Inflammatory macrophage treated with lipopolysaccharide for 4 hours (primary cell): ENCODE results near the gene GOLGA3.
"Not testable (repeated sequence)": the region's sequence is repeated elsewhere in the genome, so short reads cannot be mapped to it uniquely, and the experiment has no call there.

Source experiments
- DNase-seq: peaks from one replicate; pipeline ENCODE4 v3.0.0-alpha.2; 2020

The GOLGA3 gene

DNA sequence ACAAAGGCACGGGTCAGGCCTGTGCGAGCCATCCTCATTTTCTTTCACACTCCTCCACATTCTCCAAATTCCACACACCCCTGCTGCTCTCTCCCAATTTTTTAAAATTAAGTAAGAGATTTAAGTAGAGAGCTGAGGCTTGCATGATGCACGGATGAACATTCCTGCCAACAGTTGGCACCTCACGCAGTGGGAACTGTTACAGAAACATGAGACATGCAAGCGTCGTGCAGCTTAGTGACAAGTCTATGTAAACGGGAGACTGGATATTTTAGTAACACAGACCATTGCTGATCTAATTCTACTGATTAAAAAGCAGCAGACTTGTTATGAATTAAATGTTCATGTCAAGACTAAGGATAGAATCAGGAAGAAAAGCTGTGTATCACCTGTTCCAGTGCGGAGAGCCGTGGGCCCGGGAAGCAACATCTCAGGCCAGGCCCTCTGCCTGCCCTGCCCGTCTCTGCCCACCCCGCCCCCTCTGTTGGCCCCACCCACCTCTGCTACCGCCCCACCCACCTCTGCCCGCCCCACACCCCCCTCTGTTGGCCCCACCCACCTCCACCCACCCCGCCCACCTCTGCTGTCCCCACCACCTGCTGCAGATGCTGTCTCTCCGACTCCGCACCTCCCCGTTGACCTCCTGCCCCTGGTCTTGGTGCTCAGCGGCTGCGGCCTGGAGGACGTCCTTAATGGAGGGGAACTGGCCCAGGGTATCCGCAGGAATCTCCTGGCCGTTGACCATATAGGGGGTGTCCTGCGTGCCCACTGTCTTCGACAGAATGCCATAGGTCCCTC is 21.2 kb downstream of the GOLGA3 start:
- no peak for DNase-seq

DNA sequence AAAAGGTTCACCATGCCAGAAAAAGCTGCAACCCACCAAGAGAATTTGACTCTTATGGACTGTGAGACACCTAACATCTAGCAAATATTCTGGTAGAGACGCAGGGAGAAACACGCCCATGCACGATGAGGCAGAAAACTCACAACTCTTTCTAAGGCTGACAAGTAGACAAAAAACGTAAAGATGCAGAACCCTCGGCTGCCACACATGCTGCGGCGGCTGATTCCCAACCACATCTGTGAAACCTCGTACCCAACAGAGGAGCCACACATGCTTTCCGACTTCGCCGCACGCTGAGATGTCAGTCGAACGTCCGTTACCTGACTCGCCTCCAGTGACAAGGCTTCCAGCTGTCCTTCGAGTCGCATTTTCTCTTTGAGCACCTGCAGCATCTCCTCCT is 21.8 kb downstream of the GOLGA3 start:
- no peak for DNase-seq

DNA sequence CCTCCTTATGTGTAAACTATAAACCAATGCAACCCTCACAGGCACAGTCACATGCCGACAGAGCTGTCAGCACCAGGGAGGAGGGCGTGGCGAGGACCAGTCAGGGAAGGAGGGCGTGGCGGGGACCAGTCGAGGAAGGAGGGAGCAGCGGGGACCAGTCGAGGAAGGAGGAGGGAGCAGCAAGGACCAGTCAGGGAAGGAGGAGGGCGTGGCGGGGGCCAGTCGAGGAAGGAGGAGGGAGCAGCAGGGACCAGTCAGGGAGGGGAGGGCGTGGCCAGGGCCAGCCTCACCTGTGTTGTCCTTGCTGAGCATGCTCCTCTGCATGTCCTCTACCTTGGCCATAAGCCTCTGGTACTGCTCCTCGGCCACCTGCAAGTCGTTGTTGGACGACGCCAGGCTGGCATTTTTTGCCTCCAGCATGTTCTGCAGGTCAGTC is 24.2 kb downstream of the GOLGA3 start:
- DNase-seq = no peak

DNA sequence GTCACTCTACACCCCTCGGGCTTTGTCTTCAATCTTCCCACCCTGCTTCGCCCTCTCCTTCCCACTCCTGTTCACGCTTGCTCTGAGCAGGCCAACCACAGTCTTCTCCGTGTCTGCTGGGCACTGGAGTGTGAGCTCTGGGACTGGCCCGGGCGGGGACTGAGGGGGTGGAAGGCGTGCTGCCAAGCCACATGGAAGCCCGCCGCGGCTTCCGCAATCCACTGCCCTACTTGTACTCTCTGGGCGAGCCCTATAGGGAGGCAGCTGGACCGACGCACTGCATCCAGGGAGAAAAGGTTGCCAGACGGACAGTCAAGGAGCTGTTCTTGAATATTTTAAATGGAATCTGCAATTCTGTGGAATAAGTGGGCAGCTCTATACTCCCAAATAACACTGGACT is 24.8 kb downstream of the GOLGA3 start:
- no peak for DNase-seq

DNA sequence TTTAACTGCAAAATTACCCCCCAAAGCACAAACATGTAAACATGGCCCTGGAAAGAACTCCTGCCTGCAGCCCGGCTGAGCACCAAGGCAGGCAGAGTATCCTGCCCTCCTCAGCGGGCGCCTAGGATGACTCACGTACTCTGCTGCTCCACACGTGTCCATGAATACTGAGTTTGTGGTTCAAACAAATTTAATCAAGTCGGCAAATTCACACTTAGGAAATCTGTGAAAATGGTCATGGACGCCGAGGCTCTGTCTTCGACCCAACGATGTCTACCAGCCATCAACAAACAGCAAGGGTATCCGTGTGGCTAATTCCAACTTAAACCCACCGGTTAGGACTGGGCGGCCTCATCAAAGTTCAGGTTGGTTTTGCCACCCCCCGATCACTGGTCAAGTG is 25.5 kb downstream of the GOLGA3 start:
- DNase-seq = no peak

DNA sequence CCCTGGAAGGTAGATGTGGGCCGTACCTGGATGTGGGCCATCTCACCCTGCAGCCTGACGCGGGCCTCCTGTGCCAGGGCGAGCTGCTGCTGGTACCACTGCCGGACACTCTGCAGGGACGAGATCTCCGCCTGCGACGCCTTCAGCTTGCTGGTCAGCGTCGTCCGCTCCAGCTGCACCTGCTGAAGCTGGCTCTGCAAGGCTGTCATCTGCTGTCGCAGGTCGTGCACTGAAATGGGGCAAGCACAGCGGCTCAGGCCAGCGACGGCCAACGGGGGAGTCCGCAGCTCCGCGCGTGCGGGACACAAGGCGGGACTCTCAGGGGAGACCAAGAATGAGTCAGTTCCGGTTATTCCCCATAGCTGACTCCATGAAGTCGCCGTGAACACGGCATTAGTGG is 26.9 kb downstream of the GOLGA3 start:
- no peak for DNase-seq

DNA sequence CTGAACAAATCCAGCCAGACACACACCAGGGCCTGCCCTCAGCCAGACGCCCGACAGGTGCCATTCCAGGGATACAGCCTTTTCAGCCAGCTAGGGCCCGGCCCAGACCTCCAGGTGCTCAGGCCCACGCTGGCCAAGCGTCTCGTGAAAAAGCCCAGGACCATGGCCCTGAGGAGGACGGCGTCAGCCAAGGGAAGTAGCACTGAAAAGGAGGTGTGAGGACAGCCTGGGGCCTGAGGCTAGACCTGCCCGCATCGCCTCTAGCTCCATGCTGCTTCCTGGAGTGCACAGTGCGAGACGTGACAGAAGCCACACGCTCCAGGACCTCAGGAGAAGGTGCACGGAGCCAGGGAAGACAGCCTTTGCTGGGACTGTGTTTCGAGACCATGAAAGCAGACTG is 29.8 kb downstream of the GOLGA3 start:
- DNase-seq = no peak

DNA sequence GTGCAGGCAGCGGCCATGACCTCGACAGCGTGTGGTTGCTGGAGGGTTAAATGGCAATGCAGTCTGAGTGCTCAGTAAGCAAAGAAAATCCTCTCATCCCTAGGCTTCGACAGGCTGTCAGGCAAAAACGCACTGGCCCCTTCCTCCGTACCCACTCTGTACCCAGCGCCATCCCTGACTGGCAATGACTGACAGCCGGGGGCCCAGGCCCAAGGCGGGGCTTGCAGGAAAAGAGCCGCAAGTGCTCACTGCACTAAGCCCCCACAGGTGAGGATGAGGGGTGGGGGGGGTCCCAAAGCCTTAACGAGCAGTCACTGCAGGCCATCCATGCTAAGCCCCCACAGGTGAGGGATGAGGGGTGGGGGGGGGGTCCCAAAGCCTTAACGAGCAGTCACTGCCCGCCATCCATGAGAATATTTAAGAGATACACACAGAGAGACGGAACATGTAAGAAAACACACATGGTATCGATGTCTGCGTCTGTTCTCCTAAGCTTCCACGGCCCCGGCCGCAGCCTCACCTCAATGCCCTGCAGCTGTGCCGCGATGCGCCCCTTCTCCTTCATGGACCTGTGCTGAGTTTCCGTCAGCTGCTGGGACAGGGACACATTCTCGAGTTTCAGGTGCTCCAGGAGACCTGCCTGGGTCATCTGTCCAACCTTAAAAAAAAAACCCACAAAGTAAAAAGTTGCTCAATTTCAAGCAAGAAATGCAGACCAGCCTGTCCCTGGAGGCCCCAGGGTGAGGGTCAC is 30.7 kb downstream of the GOLGA3 start:
- DNase-seq = no peak

DNA sequence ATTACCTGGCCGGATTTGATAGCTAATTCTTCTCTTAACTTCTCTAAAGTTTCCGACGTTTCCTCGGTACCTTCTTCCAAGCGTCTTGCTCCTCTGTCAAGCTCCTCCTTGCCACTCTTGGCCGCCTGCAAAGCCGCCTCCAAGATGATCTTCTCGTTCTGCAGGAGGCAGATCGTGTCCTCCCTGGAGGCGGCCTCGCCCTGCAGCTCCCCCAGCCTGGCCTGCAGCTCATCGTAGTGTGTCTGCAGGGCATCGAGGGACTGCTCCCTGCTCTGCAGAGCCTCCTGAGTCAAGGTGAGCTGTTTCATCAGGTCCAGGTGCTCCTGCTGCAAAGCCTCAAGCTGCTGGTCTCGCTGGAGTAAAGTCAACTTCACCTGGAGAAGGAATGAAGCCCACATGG is 32.8 kb downstream of the GOLGA3 start:
- DNase-seq = no peak

DNA sequence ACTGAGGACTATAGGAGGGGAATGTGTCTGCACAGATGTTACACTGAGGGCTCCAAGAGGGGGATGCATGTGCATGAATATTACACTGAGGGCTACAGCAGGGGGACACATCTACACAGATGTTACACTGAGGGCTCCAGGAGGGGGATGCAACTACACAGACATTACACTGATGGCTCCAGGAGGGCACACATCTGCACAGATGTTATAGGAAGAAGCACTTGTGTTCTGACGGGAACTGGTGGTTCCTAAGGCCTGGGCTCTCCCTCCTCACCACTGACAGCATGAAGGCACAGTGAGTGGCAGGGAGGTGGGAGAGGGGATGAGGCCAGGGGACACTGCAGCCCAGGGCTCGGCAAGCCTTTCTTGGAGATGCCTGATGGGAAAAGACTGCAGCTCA is 36.7 kb downstream of the GOLGA3 start:
- DNase-seq = not testable (repeated sequence)

DNA sequence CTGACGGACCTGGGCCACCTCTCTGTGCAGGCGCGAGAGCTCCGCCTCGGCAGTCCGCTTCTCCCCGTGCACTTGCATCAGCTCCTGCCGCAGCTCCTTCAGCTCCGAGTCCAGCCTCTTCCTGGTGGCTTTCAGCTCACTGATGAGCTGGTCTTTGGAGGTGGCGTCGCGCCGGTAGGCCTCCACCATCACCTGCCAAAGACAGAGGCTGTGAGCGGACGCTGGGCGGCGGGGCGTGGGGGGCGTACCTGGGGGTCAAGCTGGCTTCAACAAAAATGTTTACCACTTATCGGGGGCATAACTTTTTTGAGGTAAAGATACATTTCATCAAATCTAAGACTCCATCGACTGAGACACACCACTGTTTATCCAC is 39.6 kb downstream of the GOLGA3 start:
- DNase-seq = no peak

DNA sequence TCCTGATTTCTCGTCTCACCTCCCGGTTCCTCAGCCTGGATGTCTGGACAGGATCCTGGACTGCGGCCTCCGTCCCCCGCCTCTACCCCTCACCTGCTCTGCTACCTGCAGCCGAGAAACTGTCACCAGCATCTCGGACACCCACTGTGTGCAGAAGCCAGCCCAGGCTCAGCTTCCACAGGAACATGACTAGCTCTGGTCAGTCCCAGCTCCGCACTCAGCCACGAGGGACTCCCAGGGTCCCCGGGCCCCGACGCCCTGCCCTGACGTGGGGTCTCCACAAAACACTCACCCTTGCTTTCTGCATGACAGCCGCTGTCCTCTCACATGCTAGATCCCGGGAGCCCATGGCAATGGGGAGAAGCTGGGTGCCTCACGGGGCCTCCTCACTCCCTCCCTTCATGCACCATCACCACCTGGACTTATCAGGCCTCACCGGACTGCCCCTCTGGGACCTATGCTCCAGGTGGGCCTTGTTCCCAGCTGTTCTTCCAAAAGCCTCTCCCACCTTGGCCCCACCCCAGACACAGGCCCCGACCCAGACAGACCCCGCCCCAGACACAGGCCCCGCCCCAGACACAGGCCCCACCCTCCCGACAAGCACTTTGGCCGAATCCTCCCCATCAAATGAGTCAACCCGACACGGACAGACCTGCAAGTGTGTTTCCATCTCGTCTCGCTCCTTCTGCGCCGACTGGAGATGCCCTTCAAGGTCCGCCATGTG is 40.1 kb downstream of the GOLGA3 start:
- DNase-seq = no peak

DNA sequence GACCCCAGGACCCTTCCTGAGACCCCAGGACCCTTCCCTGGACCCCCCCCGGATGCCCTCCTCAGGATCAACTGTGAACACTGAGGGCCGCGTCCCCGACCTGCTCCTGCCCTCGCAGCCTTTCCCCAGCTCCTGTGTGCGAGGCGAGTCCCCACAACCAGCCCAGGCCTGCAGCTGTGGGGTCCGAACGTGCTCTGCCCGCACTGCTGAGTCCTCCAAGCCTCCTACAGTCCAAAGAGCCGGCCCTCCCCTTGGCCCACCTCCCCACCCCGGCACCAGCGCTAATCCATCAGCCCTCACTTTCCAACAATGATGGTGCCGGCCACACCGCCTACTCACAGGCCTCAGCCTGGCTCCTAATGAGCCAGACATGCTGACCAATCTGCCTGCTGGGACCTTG is 40.8 kb downstream of the GOLGA3 start:
- no peak for DNase-seq

DNA sequence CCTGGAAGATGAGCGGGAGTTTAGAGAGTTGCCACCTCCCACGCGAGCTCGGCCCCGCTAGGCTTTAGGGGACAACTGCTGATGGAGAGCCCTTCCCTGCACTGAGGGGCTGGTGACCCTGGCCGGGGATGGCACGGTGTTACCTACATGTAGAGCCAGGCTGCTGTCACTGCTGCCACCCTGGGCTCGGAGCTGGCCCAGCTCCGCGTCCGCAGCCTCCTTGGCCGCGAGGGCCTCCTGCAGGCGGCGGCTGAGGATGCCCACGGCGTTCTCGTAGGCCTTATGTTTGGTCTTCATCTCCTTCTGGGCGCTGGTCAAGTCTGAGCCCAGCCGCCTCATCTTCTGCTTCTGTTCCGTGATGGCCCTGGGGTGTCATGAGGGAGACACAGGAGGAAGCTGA is 42.5 kb downstream of the GOLGA3 start:
- no peak for DNase-seq

DNA sequence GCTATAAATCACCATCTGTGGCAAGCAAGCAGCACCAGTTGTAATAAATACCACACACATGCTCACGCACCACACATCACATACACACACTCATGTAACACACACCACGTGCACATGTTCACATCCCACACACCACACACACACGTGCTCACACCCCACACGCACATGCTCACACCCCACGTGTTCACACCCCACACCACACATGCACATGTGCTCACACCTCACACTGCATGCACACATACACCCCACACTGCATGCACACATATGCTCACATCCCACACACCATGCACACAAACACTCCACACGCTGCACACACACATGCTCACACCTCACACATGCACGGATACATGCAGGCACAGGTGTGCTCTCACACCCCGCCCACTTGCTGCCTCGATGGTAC is 44.1 kb downstream of the GOLGA3 start:
- DNase-seq = no peak

DNA sequence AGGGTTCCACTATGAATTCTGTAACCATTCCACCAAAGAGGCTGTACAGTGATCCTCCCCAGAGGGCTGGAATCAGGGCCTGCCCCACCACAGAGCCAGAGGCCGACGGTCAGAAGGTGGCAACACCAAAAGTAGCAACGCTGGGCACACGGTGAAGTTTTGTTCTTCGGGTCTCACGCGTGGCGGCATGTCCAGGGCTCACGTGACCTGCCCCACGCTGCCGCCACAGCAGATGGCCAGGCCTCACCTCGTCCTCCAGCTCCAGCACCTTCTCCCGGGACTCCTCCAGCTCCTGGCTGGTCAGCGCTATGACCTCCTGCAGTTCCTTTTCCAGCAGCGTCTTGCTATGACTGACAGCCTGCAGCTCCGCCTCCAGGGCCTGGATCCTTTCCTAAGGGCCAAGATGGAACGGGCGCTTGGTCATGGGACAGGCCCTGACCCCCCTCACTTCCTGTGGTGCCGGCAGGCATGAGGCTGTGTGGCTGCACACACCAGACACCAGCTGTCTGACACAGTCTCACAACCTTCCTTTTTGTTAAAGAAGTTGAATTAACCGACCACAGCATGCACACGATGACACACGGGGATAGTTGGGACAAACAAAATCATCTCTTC is 44.6 kb downstream of the GOLGA3 start:
- DNase-seq = no peak

DNA sequence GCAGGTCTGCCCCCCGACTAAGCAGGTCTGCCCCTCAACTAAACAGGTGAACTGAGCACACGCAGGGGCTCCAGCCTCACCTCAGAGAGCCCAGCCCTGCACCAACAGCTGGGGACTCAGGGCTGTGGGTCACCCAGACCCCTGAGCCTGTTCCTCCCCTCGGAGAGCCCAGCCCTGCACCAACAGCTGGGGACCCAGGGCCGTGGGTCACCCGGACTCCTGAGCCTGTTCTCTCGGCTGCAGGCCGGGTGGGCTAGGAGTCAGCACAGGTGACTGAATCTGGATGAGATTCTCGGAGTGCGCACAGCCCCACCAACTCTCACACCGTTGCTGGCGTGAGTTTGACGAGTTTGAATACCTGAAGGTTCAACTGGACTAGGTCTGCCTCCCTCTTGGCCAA is 46.7 kb downstream of the GOLGA3 start:
- no peak for DNase-seq

DNA sequence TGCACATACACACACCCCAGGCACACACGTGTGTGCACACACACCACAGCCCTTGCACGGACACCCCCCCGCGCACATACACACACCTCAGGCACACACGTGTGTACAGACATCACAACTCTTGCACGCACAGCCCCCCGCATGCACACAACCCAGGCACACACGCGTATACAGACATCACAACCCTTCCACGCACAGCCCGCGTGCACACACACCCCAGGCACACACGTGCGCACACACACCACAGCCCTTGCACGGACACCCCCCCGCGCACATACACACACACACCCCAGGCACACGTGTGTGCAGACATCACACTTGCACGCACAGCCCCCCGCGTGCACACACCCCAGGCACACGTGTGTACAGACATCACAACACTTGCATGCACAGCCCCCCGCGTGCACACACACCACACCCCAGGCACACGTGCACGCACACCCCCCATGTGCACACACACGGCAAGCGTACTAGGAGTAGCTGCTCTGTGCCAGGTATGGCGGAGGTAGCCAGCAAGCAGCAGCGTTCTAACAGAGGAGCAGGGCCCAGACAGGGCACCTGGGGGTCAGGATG is 48.8 kb downstream of the GOLGA3 start:
- DNase-seq = no peak

DNA sequence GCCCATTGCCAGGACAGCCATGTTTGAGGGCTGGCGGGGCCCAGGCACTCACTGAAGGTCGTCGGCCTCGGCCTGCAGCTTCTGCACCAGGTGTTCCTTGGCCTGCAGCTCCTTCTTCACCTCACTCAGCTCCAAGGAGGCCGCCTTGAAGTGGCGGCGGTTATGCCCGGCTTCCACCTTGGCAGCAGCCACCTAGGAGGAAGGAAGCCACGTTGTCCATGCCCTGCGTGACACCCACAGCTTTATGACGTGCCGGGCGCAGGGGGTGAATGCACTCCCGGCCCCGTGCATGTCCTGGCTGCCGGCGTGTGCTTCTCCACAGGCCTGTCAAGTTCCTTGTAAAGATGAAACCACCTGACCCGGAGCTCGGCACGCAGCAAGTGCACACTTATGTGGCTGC is 51.1 kb downstream of the GOLGA3 start:
- no peak for DNase-seq

DNA sequence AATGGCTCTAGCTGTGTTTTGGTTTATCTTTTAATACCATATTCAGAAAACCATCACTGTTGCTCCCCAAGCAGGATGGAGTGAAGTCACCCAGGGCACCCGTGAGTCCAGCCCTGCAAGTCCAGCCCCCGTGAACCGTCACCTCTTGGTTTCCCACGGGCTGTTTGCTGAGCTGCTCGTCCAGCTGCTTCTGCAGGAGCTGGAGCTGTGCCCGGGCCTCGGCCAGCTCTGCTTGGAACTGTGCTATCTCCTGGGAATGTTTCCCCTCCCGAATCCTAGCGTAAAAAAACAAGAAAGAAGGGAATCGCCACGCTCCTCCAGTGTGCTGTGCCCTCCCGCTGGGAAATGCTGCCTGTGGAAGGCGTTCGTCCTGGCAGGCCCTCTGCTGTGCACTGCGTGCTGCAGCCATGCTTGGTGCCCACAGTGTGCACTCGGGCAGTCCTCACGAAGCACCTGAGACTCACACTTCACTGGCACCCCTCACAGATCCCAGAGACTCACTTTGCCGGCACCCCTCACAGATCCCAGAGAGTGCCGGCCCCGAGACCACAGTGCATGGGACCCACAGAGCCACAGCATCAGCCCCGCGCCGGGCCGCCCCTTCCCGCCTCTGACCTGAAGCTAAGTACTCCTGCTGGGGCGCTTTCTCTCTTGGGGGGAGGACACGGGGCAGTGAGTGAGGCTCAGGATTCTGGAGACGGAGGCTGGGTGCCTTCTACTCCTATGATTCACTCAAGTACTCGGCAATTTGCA is 51.7 kb downstream of the GOLGA3 start:
- no peak for DNase-seq

DNA sequence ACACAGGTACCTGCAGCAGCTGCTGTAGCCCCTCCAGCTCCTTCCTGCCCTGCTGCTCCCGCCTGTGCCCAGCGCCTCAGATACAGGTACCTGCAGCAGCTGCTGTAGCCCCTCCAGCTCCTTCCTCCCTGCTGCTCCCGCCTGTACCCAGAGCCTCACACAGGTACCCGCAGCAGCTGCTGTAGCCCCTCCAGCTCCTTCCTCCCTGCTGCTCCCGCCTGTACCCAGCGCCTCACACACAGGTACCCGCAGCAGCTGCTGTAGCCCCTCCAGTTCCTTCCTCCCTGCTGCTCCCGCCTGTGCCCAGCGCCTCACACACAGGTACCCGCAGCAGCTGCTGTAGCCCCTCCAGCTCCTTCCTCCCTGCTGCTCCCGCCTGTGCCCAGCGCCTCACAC is 52.4 kb downstream of the GOLGA3 start:
- not testable (repeated sequence) for DNase-seq

DNA sequence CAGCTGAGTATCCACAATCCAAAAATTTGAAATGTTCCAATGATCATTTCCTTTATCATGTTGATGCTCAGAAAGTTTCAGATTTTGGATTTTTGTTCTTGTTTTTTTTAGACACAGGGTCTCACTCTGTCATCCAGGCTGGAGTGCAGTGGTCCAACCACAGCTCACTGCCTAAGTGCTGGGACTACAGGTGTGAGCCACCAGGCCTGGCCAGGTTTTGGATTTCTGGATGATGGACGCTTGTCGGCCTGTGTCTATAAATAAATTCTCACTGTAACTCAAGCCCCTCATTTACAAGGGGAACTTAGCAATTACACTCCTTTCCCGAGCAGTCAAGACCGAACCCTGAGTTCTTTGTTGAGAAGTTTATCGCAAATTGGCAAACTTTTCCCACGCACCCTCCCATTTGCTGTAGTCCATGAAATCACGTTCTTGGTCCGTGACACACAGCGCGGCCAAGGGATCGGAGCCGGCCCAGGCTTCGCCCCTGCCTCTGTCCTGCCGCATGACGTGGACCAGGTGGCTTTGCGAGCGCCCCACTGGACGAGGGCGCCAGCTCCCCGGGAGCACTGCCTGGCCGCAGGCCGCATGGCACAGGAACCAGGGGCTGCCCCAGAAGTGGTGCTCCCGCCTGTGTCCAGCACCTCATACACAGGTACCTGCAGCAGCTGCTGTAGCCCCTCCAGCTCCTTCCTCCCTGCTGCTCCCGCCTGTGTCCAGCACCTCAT is 53.0 kb downstream of the GOLGA3 start:
- DNase-seq = no peak
